ENCODE data around the gene SLC7A14. TPM values are rescaled to one million over a fixed set of nuclear protein-coding genes. Genes with fewer than 3 reads are reported as not detected.

The SLC7A14 gene
- total RNA-seq, 2 experiments from 2014 or later: not detected

- POLR2A ChIA-PET: no interaction called here
These were observed 13.2 kb upstream of the SLC7A14 start for GRCh38 chr3:170599091-170599490.

GRCh38 chr3:170598091-170598502, 12.2 kb upstream of the SLC7A14 start:
- TF ChIP-seq EZH2phosphoT487 (IDR thresholded peaks at IDR 0.05; ENCODE audit: borderline replicate concordance, low read depth, low read length) (no peak), CTCF (conservative IDR thresholded peaks at IDR 0.05; ENCODE audit: low read length) (no peak)

More at GRCh38 chr3:170599091-170599490, 13.2 kb upstream of the SLC7A14 start:
- Histone ChIP-seq H3K9me2 (ENCODE audit: insufficient read depth, low read length) (no peaks in the 10 kb centered on the region), H3K79me2 (ENCODE audit: insufficient read depth, low read depth, low read length) (no peaks in the 10 kb centered on the region), H3K4me3 (ENCODE audit: low read depth, low read length, poor library complexity, severe bottlenecking) (no peak overlapping the region), H4K20me1 (ENCODE audit: insufficient read depth, low read length) (no peaks in the 10 kb centered on the region), H2AFZ (ENCODE audit: low read length) (no peak overlapping the region), H3K9me3 (ENCODE audit: low read length) (no peaks in the 10 kb centered on the region), H3K27ac (ENCODE audit: low read depth, low read length, poor library complexity, severe bottlenecking) (no peak overlapping the region), H3K4me2 (ENCODE audit: low read length) (no peak overlapping the region), H3K36me3 (ENCODE audit: insufficient read depth, low read length) (no peaks in the 10 kb centered on the region), H3K4me1 (ENCODE audit: insufficient read depth, low read length, poor library complexity, severe bottlenecking) (no peaks in the 10 kb centered on the region)
- no TSS peak for BruUV-seq (replicated peaks)
- TF ChIP-seq CTCF (conservative IDR thresholded peaks at IDR 0.05; ENCODE audit: low read length) (no peak), EZH2phosphoT487 (IDR thresholded peaks at IDR 0.05; ENCODE audit: borderline replicate concordance, low read depth, low read length) (no peak)
- intact Hi-C loops (cut with micrococcal nuclease; ENCODE audit: unreplicated experiment): no loop called here
- DNase-seq (ENCODE audit: low spot score): no peak
- CTCF ChIA-PET (ENCODE audit: unreplicated experiment): no interaction called here

GRCh38 chr3:170594528-170594927, 8.7 kb upstream of the SLC7A14 start:
- Histone ChIP-seq H3K36me3 (ENCODE audit: insufficient read depth, low read length) (no peaks in the 10 kb centered on the region), H3K27ac (ENCODE audit: low read depth, low read length, poor library complexity, severe bottlenecking) (no peak overlapping the region), H3K9me3 (ENCODE audit: low read length) (no peaks in the 10 kb centered on the region), H3K9me2 (ENCODE audit: insufficient read depth, low read length) (no peaks in the 10 kb centered on the region), H3K79me2 (ENCODE audit: insufficient read depth, low read depth, low read length) (no peaks in the 10 kb centered on the region), H3K4me3 (ENCODE audit: low read depth, low read length, poor library complexity, severe bottlenecking) (no peak overlapping the region), H2AFZ (ENCODE audit: low read length) (no peak overlapping the region), H4K20me1 (ENCODE audit: insufficient read depth, low read length) (no peaks in the 10 kb centered on the region), H3K4me2 (ENCODE audit: low read length) (no peak overlapping the region), H3K4me1 (ENCODE audit: insufficient read depth, low read length, poor library complexity, severe bottlenecking) (no peaks in the 10 kb centered on the region)
- ChIA-PET POLR2A (no interaction called here), CTCF (ENCODE audit: unreplicated experiment) (no interaction called here)
- TF ChIP-seq EZH2phosphoT487 (IDR thresholded peaks at IDR 0.05; ENCODE audit: borderline replicate concordance, low read depth, low read length) (no peak), CTCF (conservative IDR thresholded peaks at IDR 0.05; ENCODE audit: low read length) (no peak)
- no peak for DNase-seq (ENCODE audit: low spot score)
- intact Hi-C loops (cut with micrococcal nuclease; ENCODE audit: unreplicated experiment): no loop called here
- BruUV-seq (replicated peaks): no TSS peak

More at GRCh38 chr3:170598091-170598502, 12.2 kb upstream of the SLC7A14 start:
- ChIA-PET CTCF (ENCODE audit: unreplicated experiment) (no interaction called here), POLR2A (no interaction called here)
- no peak for DNase-seq (ENCODE audit: low spot score)
- Histone ChIP-seq H4K20me1 (ENCODE audit: insufficient read depth, low read length) (no peaks in the 10 kb centered on the region), H3K9me3 (ENCODE audit: low read length) (no peaks in the 10 kb centered on the region), H3K4me3 (ENCODE audit: low read depth, low read length, poor library complexity, severe bottlenecking) (no peak overlapping the region), H3K27ac (ENCODE audit: low read depth, low read length, poor library complexity, severe bottlenecking) (no peak overlapping the region), H3K9me2 (ENCODE audit: insufficient read depth, low read length) (no peaks in the 10 kb centered on the region), H3K4me2 (ENCODE audit: low read length) (no peak overlapping the region), H3K79me2 (ENCODE audit: insufficient read depth, low read depth, low read length) (no peaks in the 10 kb centered on the region), H2AFZ (ENCODE audit: low read length) (no peak overlapping the region), H3K36me3 (ENCODE audit: insufficient read depth, low read length) (no peaks in the 10 kb centered on the region), H3K4me1 (ENCODE audit: insufficient read depth, low read length, poor library complexity, severe bottlenecking) (no peaks in the 10 kb centered on the region)
- intact Hi-C loops (cut with micrococcal nuclease; ENCODE audit: unreplicated experiment): no loop called here
- no TSS peak for BruUV-seq (replicated peaks)
